ENCODE results near the gene SIAH3.

- TF ChIP-seq CTCF (IDR thresholded peaks at IDR 0.05; ENCODE audit: poor library complexity, severe bottlenecking) (no peak), EZH2 (IDR thresholded peaks at IDR 0.05; ENCODE audit: borderline replicate concordance, insufficient read depth, low read length, poor library complexity, severe bottlenecking) (no peak)
These were observed 35.1 kb downstream of the SIAH3 start for GRCh38 chr13:45816427-45816826.

Measured in neural cell (in vitro differentiated cells).